ENCODE measurements around the gene P2RY11.

Gene P2RY11

DNA sequence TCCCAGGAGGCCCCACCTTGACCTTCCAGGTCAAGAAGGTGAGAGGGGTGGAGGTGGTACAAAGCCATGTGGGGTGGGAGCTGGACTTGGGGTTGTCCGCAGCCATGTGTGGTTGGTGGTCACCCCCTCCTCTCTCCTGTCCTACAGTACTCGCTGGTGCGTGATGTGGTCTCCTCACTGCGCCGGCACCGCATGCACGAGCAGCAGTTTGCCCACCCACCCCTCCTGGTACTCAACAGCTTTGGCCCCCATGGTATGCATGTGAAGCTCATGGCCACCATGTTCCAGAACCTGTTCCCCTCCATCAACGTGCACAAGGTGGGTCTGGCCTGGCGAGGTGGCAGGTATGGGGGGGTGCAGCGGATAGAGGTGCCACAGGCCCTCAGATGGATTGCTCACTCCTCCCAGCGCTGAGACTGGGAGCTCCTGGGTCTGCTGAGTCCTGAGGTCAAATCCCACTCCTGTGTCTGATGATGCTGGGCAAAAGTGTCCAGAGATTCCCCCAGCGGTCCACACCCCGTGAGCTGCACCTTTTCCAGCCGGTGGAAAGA, 3.6 kb upstream of the P2RY11 start:
- Histone ChIP-seq H3K4me1 (peaks cover 0 to 19% (median 17%) of the 10 kb centered on the region in 4 donors), H3K27ac (no peak overlapping the region), H3K4me3 (no peak overlapping the region), H3K27me3 (no peaks in the 10 kb centered on the region), H3K36me3 (peaks cover 41 to 46% (median 42%) of the 10 kb centered on the region in 3 donors), H3K9me3 (no peaks in the 10 kb centered on the region)
- DNase-seq: no peak
- intact Hi-C loops (cut with DNase I; ENCODE audit: low total_unique reads): loop anchor here (5.0 to 10.0 kb wide), 2 partner anchors 87 to 144 kb away; partner anchors contain the start of genes DNMT1 and MRPL4
- TF ChIP-seq, protein P1, sequence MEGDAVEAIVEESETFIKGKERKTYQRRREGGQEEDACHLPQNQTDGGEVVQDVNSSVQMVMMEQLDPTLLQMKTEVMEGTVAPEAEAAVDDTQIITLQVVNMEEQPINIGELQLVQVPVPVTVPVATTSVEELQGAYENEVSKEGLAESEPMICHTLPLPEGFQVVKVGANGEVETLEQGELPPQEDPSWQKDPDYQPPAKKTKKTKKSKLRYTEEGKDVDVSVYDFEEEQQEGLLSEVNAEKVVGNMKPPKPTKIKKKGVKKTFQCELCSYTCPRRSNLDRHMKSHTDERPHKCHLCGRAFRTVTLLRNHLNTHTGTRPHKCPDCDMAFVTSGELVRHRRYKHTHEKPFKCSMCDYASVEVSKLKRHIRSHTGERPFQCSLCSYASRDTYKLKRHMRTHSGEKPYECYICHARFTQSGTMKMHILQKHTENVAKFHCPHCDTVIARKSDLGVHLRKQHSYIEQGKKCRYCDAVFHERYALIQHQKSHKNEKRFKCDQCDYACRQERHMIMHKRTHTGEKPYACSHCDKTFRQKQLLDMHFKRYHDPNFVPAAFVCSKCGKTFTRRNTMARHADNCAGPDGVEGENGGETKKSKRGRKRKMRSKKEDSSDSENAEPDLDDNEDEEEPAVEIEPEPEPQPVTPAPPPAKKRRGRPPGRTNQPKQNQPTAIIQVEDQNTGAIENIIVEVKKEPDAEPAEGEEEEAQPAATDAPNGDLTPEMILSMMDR (IDR thresholded peaks at IDR 0.05): no peak

DNA sequence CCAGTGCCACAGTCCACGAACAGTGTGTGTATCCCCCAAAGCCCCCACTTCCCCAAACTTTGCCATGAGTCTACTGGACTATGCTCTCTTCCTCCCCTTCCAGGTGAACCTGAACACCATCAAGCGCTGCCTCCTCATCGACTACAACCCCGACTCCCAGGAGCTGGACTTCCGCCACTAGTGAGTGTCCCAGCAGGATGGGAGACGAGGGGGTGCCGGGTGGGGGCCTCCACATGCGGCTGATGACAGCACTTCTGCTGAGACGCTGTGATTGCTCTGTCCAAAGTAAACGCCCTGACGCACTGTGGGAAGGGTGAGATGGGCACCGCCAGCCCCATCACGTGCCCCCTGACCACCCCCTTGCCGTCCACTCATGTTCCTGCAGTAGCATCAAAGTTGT, 2.0 kb upstream of the P2RY11 start:
- no peaks in the 10 kb centered on the region for H3K9me3 ChIP-seq
- TF ChIP-seq, protein P1 (IDR thresholded peaks at IDR 0.05): no peak
- peaks cover 42 to 54% (median 48%) of the 10 kb centered on the region in 3 donors for H3K36me3 ChIP-seq
- no peak overlapping the region for H3K4me3 ChIP-seq
- no peaks in the 10 kb centered on the region for H3K27me3 ChIP-seq
- peaks cover 0 to 23% (median 22%) of the 10 kb centered on the region in 4 donors for H3K4me1 ChIP-seq
- intact Hi-C loops (cut with DNase I; ENCODE audit: low total_unique reads): loop anchor here (5.0 to 10.0 kb wide), 2 partner anchors 85 to 143 kb away; partner anchors contain the start of genes DNMT1 and MRPL4
- no peak for DNase-seq
- no peak overlapping the region for H3K27ac ChIP-seq

DNA sequence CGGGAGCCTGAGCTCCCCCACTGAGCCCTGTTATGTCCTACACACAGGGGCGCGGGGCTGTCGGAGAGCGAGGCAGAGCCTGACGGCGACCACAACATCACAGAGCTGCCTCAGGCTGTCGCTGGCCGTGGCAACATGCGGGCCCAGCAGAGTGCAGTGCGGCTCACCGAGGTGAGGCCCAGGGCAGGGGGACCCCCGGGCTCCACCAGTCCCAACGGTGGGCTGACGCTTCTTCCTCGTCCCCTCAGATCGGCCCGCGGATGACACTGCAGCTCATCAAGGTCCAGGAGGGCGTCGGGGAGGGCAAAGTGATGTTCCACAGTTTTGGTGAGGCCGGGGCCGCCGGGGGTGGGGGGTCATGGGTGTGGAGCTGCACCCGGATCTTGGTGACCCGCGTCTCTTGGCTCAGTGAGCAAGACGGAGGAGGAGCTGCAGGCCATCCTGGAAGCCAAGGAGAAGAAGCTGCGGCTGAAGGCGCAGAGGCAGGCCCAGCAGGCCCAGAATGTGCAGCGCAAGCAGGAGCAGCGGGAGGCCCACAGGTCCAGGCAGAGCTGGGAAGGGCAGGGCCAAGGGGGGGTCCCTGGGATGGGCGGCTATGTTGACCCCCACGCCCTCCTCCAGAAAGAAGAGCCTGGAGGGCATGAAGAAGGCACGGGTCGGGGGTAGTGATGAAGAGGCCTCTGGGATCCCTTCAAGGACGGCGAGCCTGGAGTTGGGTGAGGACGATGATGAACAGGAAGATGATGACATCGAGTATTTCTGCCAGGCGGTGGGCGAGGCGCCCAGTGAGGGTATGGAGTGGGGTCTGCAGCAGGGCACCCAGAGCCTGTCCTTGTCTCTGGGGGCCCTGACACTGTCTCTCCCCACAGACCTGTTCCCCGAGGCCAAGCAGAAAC, 1.2 kb upstream of the P2RY11 start:
- no peaks in the 10 kb centered on the region for H3K27me3 ChIP-seq
- H3K4me3 ChIP-seq: no peak overlapping the region
- intact Hi-C loops (cut with DNase I; ENCODE audit: low total_unique reads): no loop called here
- no peak for DNase-seq
- no peak overlapping the region for H3K27ac ChIP-seq
- no peaks in the 10 kb centered on the region for H3K9me3 ChIP-seq
- peaks cover 0 to 26% (median 22%) of the 10 kb centered on the region in 4 donors for H3K4me1 ChIP-seq
- H3K36me3 ChIP-seq: peaks cover 49 to 62% (median 56%) of the 10 kb centered on the region in 3 donors
- TF ChIP-seq, protein P1 (IDR thresholded peaks at IDR 0.05): no peak

DNA sequence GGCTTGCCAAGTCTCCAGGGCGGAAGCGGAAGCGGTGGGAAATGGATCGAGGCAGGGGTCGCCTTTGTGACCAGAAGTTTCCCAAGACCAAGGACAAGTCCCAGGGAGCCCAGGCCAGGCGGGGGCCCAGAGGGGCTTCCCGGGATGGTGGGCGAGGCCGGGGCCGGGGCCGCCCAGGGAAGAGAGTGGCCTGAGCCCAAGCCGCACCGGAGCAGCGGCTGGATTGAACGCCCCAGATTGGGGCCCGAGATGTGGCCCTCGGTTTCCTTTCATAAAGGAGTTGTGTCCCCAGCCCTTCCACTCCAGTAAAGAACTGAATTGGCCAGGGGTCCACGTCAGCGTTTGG, 548 bp upstream of the P2RY11 start:
- no peak for DNase-seq
- TF ChIP-seq, protein P1 (IDR thresholded peaks at IDR 0.05): no peak
- no peak overlapping the region for H3K4me3 ChIP-seq
- H3K36me3 ChIP-seq: peaks cover 56 to 69% (median 62%) of the 10 kb centered on the region in 3 donors
- no peak overlapping the region for H3K27ac ChIP-seq
- H3K27me3 ChIP-seq: no peaks in the 10 kb centered on the region
- peaks cover 0 to 28% (median 18%) of the 10 kb centered on the region in 4 donors for H3K4me1 ChIP-seq
- intact Hi-C loops (cut with DNase I; ENCODE audit: low total_unique reads): no loop called here
- no peaks in the 10 kb centered on the region for H3K9me3 ChIP-seq

DNA sequence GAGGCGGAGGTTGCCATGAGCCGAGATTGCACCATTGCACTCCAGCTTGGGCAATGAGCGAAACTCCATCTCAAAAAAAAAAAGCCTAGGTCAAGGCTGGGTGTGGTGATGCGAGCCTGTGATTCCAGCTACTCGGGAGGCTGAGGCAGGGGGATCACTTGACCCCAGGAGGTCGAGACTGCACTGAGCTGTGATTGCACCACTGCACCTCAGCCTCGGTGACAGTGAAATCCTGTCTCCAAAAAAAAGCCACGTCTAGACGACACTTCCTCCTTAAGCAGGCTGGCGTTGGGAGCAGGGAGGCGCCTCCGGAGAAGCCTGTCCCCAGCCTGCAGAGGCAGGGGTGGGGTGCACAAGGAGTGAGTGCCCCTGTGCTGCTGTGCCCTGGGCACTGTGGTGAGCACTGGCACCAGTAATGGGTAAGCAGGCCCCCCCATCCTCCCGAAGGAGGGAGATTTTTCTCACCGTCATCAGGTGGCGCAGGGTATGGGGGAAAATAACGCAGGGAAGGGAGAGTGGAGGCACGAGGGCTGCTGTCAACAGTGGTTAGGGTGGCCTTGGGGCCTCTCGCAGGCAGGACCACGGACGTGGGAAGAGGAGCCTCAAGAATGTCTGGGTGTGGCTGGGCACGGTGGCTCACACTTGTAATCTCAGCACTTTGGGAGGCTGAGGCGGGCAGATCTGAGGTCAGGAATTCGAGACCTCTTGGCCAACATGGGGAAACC, 706 bp downstream of the P2RY11 start:
- peaks cover 68 to 81% (median 75%) of the 10 kb centered on the region in 3 donors for H3K36me3 ChIP-seq
- TF ChIP-seq, protein P1 (IDR thresholded peaks at IDR 0.05): no peak
- intact Hi-C loops (cut with DNase I; ENCODE audit: low total_unique reads): no loop called here
- peaks cover 0 to 23% (median 10%) of the 10 kb centered on the region in 4 donors for H3K4me1 ChIP-seq
- H3K27ac ChIP-seq: no peak overlapping the region
- H3K27me3 ChIP-seq: no peaks in the 10 kb centered on the region
- no peaks in the 10 kb centered on the region for H3K9me3 ChIP-seq
- DNase-seq: no peak
- no peak overlapping the region for H3K4me3 ChIP-seq
